HG02798 (cell line): ENCODE data around the gene PLIN4.
"Not testable (repeated sequence)": the region's sequence is repeated elsewhere in the genome, so short reads cannot be mapped to it uniquely, and the experiment has no call there.

ENCODE experiments used
- ATAC-seq: cut with Tn5 transposase; IDR thresholded peaks from one replicate; pipeline ENCODE4 v1.9.1; 2021; ENCODE audit warnings: mild to moderate bottlenecking; ENCODE audit not compliant: unreplicated experiment, poor library complexity

Gene PLIN4

DNA sequence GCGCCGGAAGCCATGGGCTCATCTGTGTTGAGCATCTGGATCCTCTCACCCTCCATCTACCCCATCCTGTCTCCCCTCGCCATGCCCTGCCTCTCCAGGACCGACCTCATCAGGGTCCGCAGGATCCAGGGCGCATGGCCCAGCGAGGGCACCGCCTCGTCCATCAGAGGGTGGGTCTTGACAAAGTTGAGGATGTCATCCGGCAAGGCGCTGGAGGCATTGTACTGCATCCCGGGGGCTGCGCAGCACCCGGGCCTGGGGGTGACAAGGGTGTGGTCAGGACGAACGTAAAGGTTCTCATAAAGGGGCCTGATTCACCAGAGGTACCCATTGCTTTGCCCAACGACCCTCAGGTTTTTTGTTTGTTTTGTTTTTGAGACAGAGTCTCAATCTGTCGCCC is 31.7 kb upstream of the PLIN4 start:
- ATAC-seq = no peak

- no peak for ATAC-seq
Measured at GRCh38 chr19:4548238-4548584, 29.9 kb upstream of the PLIN4 start.

GRCh38 chr19:4547303-4548237 is 29.3 kb upstream of the PLIN4 start:
- ATAC-seq = no peak

- no peak for ATAC-seq
Measured at GRCh38 chr19:4543842-4544647, 25.8 kb upstream of the PLIN4 start.

DNA sequence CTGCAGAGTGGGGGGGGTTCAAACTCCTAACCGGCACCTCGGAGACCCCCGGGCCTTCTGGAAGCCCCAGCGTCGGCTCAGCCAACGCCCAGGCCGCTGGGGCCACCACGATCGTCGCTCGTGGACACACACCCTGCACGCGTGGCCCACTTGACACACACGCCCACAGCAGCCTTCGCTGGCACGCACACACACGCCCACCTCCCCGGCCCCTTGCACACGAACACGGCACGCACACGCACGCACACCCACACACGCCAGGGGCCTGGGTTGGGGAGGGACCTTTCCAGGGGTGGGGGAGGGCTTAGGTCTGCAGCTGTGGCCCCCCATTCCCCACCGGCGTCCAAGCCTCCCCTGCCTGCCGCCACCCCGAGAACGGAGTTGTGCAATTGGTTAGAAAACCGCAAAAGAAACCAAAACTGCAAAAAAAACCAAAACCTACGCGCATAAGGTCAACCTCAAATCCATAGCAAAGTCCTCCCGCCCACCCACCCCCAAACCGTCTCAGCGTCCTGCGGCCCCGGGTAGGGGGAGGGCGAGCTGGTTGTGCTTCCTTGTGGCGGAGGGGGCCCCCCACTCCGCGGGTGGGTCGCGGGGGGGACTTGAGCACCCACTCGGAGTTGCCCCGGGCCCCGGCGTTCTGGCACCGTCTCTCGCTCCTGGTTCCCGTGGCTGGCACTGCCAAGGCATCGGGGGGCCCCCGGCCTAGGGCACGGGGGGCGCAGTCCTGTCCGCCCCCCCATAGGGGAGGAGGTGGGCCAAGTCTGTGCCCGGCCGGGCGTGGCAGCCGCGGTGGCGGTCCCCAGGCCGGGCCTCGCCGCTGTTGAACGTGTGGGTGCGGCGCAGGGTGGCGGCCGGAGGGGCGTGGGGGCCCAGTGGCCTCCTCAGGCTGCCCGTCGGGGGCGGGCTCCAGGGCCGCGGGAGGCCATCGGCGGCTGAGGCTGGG is 24.9 kb upstream of the PLIN4 start:
- ATAC-seq = no peak

DNA sequence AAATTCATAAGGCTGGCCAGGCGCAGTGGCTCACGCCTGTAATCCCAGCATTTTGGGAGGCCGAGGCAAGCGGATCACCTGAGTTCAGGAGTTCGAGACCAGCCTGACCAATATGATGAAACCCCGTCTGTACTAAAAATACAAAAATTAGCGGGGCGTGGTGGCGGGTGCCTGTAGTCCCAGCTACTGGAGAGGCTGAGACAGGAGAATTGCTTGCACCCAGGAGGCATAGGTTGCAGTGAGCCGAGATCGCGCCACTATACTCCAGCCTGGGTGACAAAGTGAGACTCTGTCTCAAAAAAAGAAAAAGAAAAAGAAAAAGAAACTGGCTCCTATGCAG is 23.5 kb upstream of the PLIN4 start:
- not testable (repeated sequence) for ATAC-seq

- ATAC-seq = no peak
Measured at GRCh38 chr19:4541114-4541805, 23.0 kb upstream of the PLIN4 start.

DNA sequence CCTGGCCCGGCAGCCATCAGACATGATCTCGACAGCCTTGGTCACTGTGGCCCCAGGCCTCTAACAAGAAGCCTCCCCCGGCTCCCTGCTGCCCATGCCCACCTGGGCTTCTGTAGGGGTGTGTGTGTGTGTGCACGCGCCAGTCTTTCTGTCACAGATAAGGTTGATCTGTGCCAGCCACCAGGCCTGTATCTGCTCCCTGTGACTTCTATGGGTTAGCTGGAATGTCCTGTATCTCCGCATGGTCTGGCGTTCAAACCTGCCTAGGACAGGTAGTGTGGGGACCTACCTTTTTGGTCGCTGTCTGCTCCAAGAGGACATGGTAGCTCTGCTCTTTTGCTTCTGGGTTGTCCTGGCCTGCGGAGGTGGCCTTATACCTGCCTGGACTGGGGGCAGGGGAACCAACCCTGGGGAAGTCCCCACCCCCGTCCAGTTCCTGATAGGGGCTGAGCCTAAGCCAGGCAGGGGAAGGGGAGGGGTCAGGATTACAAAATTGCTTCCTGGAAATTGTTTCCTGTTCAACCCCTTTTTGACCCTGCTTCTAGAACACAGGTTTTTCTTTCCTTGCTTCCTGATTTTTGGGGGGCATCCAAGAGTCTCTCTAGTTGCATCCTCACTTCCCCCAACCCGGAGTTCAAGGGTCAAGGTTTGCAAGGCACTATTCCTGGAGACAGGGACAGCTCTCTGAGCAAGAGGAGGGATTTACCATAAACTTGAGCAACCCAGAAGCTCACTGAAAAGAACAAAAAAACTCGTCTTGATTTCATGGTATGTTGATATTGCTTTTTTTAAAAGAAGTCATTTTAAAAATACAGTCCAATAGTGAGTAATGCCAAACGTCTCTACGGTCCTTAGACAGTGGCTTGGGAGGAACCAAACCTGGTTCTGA is 21.7 kb upstream of the PLIN4 start, which contains the start of gene LRG1:
LRG1 (minus strand) TSS at position 344 of the 889 bp plus-strand sequence; CDS start at position 321, 23 bp downstream.
- no peak for ATAC-seq

DNA sequence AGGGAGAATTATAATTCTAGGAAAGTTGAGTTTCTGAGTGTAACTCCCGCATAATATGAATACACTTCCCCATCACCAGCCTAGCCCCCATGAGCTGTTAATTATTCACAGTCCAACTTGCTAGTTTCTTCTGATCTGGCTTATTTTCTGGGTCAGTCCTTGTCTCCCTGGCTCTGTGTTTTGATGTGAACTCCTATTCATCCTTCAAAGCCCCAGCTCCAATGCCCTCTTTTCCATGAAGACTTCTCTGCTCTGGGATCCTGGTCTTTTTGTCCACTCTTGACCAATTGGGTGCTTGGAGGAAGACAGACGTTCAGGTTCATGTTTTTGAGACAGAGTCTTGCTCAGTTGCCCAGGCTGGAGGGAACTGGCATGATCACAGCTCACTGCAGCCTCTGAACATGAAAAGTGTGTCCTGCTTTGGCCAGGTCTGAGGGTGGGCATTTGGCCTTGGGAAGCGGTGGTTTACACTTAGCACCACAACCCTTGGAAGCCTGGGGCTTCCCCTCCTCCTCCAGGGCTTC is 20.9 kb upstream of the PLIN4 start:
- no peak for ATAC-seq

DNA sequence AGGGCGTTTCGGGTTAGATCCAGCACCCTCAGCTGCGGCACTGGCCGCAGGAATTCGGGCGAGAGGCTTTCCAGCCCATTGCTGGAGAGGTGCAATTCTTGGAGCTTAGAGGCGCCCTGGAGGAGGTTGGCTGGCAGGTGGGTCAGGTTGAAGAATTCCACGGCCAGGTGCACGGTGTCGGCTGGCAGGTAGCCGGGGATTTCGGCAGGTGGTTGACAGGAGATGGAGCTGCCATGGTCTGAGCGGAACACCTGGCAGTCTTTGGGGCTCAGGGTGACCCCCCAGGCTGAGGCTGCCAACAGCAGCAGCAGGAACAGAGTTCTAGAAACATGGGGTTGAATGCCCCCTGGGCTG is 20.3 kb upstream of the PLIN4 start:
- no peak for ATAC-seq

DNA sequence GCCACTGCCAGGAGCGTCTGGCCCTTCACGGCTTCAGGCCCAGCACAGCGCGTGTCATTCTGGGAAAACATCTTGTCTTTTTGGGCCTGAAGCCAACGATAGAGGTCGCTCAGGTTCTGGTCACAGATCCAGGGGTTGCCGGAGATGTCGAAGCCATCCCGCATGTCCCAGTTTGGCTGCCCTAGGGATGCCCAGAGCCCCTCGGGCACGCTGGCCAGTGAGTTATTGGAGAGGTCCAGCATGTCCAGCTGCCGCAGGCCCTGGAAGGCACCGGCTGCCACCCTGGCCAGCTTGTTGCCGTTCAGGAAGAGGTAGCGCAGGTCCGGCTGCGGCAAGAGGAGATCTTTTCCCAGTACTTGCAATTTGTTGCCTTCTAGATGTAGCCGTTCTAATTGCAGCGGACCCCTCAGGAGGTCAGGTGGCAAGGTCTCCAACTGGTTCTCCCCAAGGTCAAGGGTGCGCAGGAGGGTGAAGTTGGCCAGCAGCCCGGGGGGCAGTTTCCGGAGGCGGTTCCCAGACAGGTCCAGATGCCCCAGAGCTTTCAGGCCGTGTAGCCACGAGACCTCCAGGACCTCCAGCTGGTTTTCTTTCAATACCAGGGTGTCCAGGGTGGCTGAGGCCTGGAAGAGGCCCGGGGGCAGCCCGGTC is 19.8 kb upstream of the PLIN4 start:
- no peak for ATAC-seq

DNA sequence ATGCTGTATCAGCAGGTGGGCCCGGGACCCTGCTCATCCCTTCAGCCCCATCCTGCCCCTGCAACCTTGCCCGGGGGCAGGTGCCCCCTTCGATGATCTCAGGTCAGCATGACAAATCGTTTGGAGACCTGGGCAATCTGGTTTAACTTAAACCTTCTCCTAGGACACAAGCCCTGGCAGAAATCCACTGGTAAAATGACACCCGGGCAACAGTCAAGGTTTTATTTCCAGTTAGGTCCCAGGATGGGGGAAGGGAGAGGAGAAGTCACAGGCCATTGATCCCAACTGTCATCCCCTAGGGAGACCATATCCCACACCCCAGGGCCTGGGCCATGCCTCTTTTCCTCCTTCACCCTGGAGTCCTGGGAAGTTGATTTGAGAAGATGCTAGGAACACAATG is 18.5 kb upstream of the PLIN4 start:
- ATAC-seq = no peak

- no peak for ATAC-seq
Measured at GRCh38 chr19:4534836-4535658, 16.8 kb upstream of the PLIN4 start, which contains the start of gene PLIN5. Gene PLIN5 (minus strand): TSS chr19:4535224. CDS start chr19:4534074, 1,150 bp downstream.

DNA sequence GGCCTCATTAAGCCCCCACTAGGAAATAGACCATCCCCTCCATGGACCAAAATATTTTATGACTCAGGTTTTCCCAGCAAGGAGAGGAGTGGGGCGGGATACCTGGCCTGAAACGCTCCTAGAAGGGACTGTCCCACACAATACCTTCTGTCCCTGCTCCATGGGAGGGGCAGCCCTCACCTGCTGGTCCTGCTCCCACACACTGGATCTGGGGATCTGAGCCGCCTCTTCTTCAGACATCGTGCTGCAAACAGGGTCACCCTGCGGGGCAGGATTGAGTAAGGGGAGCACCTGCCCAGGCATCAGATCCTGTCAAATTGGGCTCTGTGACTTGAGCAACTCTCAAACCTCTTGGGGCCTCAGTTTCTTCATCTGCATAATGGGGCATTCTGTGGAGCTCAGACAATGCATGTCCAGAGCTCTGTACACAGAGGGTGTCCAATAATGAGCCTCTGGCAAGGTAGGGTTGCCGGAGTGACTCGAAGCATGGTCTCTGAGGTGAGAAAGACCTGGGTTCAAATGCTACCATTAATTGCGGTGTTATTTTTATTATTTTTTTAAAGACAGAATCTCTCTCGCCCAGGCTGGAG is 15.6 kb upstream of the PLIN4 start:
- ATAC-seq = no peak

DNA sequence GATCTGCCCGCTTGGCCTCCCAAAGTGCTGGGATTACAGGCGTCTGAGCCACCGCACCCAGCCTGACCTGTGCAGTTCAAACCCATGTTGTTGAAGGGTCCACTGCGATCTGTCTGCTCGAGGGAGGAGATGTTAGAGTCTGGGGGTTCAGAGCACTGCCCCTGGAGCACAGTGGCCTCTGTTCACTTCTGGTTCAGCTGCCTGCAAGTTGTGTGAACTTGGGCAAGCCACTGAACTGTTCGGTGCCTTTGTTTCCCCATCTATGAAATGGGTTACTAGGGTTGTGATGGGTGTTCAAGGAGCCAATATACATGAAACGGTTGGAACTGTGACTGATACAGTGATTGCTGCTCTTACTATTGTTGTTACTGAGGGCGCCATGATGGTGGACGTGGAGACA is 15.0 kb upstream of the PLIN4 start:
- no peak for ATAC-seq

DNA sequence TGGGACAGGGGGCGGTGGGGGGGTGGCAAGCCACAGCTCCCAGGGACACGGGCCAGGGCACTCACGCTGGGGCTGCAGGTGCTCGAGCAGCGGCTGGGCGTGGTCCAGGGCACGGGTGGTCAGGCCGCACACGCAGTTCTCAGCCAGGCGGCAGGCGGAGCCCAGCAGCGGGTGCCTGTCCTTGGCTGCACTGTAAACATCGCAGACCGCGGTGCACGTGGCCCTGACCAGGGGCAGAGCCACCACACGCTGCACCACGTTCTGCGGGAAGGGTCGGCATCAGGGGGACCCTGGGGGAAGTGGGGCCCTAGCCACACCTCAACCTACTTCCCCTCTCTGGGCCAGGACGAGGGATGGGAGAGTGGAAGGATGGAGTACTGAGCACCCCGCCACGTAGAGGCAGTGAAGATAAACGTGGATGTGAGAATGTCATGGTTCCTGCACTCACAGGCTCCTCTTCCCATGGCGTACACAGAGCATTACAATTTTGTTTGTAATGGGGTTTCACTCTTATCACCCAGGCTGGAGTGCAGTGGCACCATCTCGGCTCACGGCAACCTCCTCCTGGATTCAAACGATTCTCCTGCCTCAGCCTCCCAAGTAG is 13.4 kb upstream of the PLIN4 start:
- no peak for ATAC-seq
